Measurements from ENCODE around the gene FUT8.
"Not testable (repeated sequence)": the region's sequence is repeated elsewhere in the genome, so short reads cannot be mapped to it uniquely, and the experiment has no call there.

Gene FUT8

GRCh38 chr14:65424531-65424930 lies 12.0 kb downstream of the FUT8 start:
- TF ChIP-seq, protein P1, sequence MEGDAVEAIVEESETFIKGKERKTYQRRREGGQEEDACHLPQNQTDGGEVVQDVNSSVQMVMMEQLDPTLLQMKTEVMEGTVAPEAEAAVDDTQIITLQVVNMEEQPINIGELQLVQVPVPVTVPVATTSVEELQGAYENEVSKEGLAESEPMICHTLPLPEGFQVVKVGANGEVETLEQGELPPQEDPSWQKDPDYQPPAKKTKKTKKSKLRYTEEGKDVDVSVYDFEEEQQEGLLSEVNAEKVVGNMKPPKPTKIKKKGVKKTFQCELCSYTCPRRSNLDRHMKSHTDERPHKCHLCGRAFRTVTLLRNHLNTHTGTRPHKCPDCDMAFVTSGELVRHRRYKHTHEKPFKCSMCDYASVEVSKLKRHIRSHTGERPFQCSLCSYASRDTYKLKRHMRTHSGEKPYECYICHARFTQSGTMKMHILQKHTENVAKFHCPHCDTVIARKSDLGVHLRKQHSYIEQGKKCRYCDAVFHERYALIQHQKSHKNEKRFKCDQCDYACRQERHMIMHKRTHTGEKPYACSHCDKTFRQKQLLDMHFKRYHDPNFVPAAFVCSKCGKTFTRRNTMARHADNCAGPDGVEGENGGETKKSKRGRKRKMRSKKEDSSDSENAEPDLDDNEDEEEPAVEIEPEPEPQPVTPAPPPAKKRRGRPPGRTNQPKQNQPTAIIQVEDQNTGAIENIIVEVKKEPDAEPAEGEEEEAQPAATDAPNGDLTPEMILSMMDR (IDR thresholded peaks at IDR 0.05; ENCODE audit: low read depth, low read length, missing control alignments), result no peak
- DNase-seq (ENCODE audit: low read depth), result no peak
- no peak overlapping the region for H3K4me3 ChIP-seq (ENCODE audit: low read depth, low read length)

GRCh38 chr14:65425885-65426284 lies 13.4 kb downstream of the FUT8 start:
- no peak for DNase-seq (ENCODE audit: low read depth)
- TF ChIP-seq, protein P1 (IDR thresholded peaks at IDR 0.05; ENCODE audit: low read depth, low read length, missing control alignments), result no peak
- H3K4me3 ChIP-seq (ENCODE audit: low read depth, low read length), result no peak overlapping the region

DNA sequence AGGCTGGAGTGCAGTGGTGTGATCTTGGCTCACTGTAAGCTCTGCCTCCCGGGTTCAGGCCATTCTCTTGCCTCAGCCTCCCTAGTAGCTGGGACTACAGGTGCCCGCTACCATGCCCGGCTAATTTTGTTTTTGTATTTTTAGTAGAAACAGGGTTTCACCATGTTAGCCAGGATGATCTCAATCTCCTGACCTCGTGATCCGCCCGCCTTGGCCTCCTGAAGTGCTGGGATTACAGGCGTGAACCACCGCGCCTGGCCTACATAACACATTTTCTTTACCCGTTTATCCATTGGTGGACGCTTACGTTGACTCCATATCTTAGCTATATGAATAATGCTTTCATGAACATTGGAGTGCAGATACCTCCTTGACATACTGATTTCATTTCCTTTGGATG lies 14.4 kb downstream of the FUT8 start:
- H3K4me3 ChIP-seq (ENCODE audit: low read depth, low read length); DNase-seq (ENCODE audit: low read depth): not testable (repeated sequence)

DNA sequence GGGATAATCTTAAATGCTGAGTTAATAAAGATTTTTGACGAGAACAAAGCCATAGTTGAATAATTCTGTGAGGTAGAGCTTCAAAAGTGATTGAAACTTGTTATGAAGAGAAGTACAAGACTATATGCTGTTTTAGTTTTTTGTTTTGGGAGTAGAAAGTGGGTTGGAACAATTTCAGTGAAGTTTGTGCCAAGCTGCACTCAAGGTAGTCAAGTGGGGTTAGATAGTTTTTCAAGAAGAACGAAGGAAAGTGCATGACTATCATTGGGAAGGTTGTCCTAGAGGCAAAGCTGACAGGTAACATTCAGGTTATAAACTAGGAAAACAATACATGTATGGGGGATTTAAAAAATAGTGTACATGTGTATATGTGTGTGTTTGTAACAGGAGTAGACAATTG lies 16.2 kb downstream of the FUT8 start:
- DNase-seq (ENCODE audit: low read depth), result no peak
- TF ChIP-seq, protein P1 (IDR thresholded peaks at IDR 0.05; ENCODE audit: low read depth, low read length, missing control alignments), result no peak
- H3K4me3 ChIP-seq (ENCODE audit: low read depth, low read length), result no peak overlapping the region

- TF ChIP-seq, protein P1 (IDR thresholded peaks at IDR 0.05; ENCODE audit: low read depth, low read length, missing control alignments), result no peak
- DNase-seq (ENCODE audit: low read depth), result no peak
- no peak overlapping the region for H3K4me3 ChIP-seq (ENCODE audit: low read depth, low read length)
Measured at GRCh38 chr14:65429757-65430156, 17.2 kb downstream of the FUT8 start.

- H3K4me3 ChIP-seq (ENCODE audit: low read depth, low read length), result no peak overlapping the region
- TF ChIP-seq, protein P1 (IDR thresholded peaks at IDR 0.05; ENCODE audit: low read depth, low read length, missing control alignments), result no peak
- no peak for DNase-seq (ENCODE audit: low read depth)
Measured at GRCh38 chr14:65431245-65431644, 18.7 kb downstream of the FUT8 start.

GRCh38 chr14:65431951-65432350 lies 19.4 kb downstream of the FUT8 start:
- H3K4me3 ChIP-seq (ENCODE audit: low read depth, low read length), result no peak overlapping the region
- DNase-seq (ENCODE audit: low read depth), result no peak

More at GRCh38 chr14:65431951-65432350, 19.4 kb downstream of the FUT8 start:
- TF ChIP-seq, protein P1 (IDR thresholded peaks at IDR 0.05; ENCODE audit: low read depth, low read length, missing control alignments), result no peak

All from GM12864 (cell line).